ENCODE data around the gene MYBBP1A. TPM values are rescaled to one million over a fixed set of nuclear protein-coding genes. Genes with fewer than 3 reads are reported as not detected.

The MYBBP1A gene
- total and polyA plus RNA-seq, 2 experiments from 2014 or later, result 70.7 to 213 TPM

- H4K20me1 ChIP-seq (replicated peaks; ENCODE audit: insufficient read depth), result peaks cover 27% of the 10 kb centered on the region
- Mint-ChIP-seq H3K4me3 (no peak overlapping the region), H3K36me3 (ENCODE audit: low read depth) (peaks cover 86% of the 10 kb centered on the region), H3K27me3 (ENCODE audit: insufficient read depth, low read depth, poor library complexity) (peaks cover 11% of the 10 kb centered on the region), H3K4me1 (0 out of 3 replicates have a peak, but pooled peaks cover 3% of the 10 kb centered on the region), H3K27ac (no peak overlapping the region), H3K9me3 (no peaks in the 10 kb centered on the region)
- H3K4me3 ChIP-seq, result no peak overlapping the region
- peaks cover 16% of the 10 kb centered on the region for H3K36me3 ChIP-seq (ENCODE audit: insufficient read depth)
- H3K27ac ChIP-seq (ENCODE audit: low read depth), result no peak overlapping the region
- ATAC-seq (no peak), DNase-seq (ENCODE audit: low spot score) (no peak)
- no peak for TF ChIP-seq CTCF (conservative IDR thresholded peaks at IDR 0.05; ENCODE audit: low read depth in 2 of 2)
- no peak for TF ChIP-seq ZNF114 (CRISPR knock-in tag; IDR thresholded peaks at IDR 0.05)
- no peak for TF ChIP-seq REST (IDR thresholded peaks at IDR 0.05; ENCODE audit: unreplicated experiment)
- TF ChIP-seq CREB1 (CRISPR knock-in tag; IDR thresholded peaks at IDR 0.05; ENCODE audit: low read depth), result no peak
- no peak for TF ChIP-seq ETS1 (IDR thresholded peaks at IDR 0.05)
- TF ChIP-seq EZH2 (IDR thresholded peaks at IDR 0.05; ENCODE audit: low read depth, unreplicated experiment), result no peak
- no peak for TF ChIP-seq STAT1 (IDR thresholded peaks at IDR 0.05; ENCODE audit: unreplicated experiment)
- TF ChIP-seq POLR2AphosphoS5 (IDR thresholded peaks at IDR 0.05; ENCODE audit: low read depth), result no peak
- H3F3A ChIP-seq (replicated peaks; ENCODE audit: low read depth), result peaks cover 2% of the 10 kb centered on the region; the same call in 1 of the 2 replicates
- no peak overlapping the region for H3K4me2 ChIP-seq
- no peaks in the 10 kb centered on the region for H3K27me3 ChIP-seq (ENCODE audit: insufficient read depth)
- H3K4me1 ChIP-seq (ENCODE audit: insufficient read depth), result no peaks in the 10 kb centered on the region
- no peaks in the 10 kb centered on the region for H3K79me2 ChIP-seq (replicated peaks; ENCODE audit: insufficient read depth)
- no peaks in the 10 kb centered on the region for H3K9me2 ChIP-seq (ENCODE audit: insufficient read depth)
- H2AFZ ChIP-seq, result no peak overlapping the region
Observed at GRCh38 chr17:4547118-4547906, 7.9 kb downstream of the MYBBP1A start.
